Measurements from ENCODE around the gene BRSK2.

BRSK2 gene

DNA sequence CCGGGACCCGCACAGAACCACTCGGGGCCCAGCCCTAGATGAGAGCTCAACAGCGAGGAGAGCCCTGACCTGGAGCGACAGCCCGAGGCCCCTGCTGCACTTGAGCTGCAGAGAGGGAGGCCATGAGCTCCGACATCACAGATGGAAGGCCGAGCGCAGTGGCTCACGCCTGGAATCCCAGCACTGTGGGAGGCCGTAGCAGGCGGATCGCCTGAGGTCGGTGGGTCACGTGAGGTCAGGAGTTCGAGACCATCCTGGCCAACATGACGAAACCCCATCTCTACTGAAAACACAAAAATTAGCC is 13.8 kb upstream of the BRSK2 start:
- no peak for DNase-seq (ENCODE audit: low read depth in 2 of 2)

DNA sequence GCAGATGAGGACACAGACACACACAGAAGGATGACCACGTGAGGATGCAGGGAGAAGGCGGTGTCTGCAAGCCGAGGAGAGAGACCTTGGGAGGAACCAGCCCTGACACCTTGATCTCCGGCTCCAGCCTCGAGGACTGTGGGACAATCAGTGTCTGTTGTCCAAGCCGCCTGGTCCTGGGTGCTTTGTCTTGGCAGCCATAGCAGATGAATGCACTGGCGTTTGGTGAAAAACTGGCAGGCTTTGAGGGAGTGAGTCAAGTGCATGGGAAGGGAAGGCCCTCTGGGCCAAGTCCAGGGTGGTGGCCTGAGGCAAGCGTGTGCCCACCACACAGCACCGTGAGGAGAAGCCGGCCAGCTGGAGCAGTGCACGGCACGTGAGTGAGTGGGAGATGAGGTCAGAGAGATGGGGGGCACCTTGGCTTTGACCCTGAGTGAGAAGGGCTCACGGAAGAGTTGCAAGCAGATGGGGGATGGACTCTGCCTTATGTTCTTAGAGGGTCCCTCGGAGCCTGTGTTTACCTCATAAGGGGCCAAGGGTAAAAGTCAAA is 12.4 kb upstream of the BRSK2 start:
- DNase-seq (ENCODE audit: low read depth in 2 of 2), result no peak

DNA sequence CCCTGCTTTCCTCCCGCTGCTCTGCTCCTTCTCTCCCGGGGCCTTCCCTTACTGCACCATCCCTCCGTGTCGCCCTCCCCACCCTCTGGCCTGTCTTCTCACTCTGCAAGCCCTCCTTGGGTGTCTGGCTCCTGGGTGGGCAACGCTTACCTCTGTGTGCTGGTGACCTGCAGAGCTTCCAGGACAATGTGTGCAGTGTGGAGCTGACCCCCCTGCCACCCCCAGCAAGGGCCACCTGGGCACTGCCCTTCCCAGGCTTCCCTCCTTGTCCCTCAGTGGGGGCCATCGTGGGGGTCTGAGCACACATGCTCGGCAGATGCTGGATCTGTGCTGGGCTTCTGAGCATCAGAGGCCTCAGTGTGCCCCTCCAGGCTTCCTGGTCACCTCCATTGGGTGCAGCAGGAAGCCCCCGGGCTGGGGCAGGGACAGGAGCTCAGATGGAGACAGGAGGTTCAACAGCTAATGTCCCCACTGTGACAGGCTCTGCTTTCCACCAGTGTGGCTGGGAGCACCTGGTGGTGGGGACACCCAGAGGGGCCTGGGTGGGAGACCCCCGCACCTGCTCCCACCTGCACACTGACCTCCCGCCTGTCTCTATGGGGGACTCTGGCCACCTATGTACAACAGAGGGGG is 7.8 kb upstream of the BRSK2 start:
- no peak for DNase-seq (ENCODE audit: low read depth in 2 of 2)

DNA sequence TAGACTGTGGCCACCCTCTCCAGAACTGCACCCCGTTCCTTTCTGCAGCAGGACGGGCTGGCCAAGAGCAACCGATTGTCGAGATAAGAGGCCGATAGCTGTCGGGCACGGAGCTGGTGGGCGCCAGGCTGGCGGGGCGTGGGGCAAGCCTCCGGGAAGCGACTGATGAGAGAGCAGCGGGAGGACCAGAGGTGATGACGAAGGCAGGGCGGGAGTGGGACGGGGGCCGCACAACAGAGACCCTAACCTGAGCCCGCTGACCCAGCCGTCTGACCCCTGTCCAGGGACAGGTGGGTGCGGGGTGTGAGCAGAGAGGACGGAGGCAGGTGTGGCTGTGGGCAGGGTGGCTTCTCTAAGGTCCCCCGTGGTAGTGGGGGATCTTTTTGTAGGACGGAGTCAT is 7.3 kb upstream of the BRSK2 start:
- no peak for DNase-seq (ENCODE audit: low read depth in 2 of 2)

DNA sequence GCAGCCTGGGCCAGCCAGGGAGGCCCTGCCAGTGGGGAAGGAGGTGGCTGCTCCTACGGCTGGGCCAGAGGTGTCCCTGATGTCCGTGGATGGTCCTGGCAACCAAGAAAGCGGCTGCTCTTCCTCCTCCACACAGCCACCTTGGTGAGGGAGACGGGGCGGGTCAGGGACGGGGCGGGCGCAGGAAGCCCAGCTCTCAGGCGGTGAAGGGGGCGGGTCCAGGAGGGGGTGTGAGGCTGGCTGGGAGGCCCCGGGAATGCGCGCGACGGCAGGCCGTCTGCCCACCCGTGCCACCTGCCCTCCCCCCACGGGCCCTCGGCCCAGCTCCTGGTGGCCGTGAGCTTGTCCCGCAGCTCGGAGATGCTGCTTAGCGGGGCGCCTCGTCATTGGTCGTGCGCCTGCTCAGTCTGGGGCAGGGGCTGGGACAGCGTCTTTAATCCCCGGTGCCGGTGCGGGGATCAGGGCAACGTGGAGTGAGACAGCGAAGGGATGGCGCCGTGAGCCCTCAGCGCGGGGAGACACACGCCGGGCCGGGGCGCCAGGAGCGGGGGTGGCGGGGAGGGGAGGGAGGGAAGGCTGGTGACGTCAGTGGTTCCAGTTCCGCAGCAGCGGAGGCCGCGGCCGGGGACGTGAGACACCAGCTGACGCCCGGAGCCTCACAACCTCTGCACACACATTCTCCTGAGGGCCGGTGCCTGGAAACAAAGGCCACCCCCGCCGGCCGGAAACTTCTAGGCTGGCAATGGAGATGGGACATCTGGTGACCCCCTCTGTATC is 6.7 kb upstream of the BRSK2 start:
- peak; percentile 74 to 75 for DNase-seq (ENCODE audit: low read depth in 2 of 2)

DNA sequence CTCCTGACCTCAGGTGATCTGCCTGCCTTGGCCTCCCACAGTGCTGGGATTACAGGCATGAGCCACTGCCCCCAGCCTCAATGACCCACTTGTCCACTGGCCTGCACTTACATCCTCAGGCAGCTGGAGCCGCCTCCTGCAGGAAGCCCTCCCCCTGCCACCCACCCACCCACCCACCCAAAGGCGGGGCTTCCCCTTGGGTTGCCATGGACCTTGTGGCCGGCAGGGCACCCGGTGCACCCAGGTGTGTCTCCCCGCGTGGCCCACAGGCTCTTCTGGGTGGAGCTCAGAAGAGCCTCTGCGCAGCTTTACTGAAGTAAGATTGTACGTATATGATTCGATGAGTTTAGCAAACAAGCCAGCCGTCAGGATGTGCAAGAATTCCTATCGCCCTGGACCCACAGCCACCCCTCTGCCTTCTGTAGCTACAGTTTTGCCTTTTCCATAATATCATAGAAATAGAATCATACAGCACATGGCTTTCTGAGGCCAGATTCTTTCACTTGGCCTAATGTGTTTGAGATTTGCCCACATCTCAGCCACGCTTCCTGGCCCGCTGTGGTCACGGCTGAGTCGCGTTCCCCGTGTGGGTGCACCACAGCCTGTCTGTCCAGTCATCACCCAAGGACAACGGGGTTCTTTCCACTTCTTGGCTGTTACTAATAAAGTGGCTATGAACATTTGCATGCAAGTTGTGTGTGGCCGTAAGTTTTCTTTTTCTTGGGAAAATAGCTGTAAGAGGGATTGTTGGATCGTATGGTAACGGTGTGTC is 5.3 kb upstream of the BRSK2 start:
- no peak for DNase-seq (ENCODE audit: low read depth in 2 of 2)

DNA sequence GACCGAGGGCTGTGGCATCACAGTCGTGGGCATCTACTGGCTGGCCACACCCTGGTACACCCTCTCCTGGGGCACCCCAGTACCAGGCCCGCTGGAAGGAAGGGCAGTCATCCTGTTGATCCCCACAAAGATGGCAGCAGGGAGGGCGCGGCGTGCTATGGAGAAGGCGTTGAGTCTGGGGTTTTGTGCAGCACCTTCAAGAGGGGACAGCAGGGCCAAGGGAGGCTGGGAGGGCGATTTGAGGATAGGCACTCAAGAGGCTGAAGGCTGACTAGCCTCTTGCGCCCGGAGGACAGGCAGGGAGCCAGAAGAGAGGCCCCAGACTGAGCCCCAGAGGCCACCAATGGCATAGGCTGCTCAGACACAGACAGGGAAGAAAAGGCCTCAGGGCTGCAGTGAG is 2.2 kb upstream of the BRSK2 start:
- DNase-seq (ENCODE audit: low read depth in 2 of 2), result no peak

DNA sequence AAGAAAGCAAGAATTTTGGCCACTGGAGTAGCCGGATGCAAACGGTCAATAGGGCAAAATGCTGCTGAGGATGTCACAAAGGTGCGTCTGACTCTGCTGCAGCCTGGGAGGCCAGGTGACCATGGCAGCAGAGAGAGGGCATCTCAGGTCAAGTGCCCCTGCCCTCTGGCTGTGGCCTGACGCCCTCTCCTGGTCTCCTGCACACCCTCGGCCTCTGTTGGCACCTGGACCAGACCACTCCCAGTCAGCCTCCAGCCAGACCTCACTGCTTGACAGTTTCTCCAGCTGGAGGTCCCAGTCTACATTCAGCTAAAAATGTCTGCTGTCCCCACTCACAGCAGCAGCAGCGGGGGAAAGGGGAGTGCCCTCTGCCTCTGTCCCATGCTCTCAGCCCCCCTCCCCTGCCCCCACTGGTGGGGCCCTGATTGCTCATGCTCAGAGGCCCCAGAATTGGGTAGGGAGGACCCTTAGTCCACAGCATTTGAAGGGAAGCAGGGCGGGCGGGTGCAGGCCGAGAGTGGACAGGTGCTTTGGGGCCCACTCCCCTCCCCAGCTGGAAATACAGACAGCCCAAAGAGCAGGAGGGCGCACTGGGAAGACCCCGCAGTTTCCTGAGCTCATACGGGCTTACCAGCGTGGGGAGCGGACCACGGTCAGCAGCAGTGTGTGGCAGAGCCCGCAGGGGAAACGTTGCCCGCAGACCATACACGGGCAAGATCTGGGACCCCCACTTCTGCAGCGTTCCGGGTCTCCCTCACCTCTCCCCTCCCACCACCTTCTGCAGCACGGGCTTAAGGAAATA is 1.6 kb upstream of the BRSK2 start:
- DNase-seq (ENCODE audit: low read depth in 2 of 2), result no peak

DNA sequence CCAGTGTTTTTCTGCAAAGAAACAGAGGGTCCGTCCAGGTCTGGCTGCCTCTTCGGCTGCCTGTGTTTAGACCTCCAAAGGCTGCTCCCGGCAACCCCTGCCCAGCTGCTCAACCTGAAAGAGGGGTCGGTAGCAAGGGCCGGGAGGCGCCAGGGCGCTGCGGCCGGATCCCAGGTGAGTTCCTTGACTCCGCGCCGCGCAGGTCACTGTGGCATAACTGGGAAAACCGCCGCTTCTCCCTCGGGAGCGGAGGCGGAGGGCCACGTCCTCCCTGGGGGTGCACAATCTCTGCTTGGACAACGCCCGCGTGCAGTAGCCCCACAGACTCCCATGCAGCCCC is 1.0 kb upstream of the BRSK2 start:
- no peak for DNase-seq (ENCODE audit: low read depth in 2 of 2)

DNA sequence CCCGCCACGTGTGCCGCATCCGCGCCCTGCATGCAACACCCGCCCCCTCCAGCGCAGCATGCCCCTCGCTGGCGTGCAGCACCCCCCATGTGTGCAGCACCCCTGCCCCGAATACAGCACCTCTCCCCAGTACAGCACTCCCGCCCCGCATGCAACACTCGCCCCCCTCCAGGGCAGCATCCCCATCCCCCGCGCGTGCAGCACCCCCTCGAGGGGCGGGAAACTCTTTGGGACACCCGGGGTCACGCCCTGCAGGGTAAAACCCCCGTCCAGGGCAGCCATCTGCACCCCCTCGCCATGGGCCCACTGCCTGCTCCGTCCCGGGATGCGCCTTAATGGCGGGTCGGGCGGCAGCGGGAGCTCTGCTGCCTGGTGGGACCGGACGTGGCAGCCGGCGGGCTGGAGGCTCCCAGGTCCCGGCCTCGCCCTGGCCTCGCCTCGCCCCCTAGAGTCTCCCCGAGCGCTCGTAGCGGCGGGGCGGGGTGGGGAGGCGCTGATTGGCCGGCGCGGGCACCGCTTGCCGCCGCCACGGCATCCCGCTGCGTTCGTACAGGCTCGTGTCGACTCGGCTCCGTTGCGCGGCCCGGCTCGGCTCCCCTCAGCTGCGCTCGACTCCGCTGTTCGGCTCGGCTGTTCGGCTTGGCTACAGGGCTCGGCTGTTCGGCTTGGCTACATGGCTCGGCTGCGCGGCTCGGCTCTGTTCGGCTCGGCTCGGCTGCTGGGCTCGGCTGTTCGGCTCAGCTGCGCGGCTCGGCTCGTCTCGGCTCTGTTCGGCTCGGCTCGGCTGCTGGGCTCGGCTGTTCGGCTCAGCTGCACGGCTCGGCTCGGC is 417 bp upstream of the BRSK2 start:
- DNase-seq (ENCODE audit: low read depth in 2 of 2), result peak; percentile 92 to 93

DNA sequence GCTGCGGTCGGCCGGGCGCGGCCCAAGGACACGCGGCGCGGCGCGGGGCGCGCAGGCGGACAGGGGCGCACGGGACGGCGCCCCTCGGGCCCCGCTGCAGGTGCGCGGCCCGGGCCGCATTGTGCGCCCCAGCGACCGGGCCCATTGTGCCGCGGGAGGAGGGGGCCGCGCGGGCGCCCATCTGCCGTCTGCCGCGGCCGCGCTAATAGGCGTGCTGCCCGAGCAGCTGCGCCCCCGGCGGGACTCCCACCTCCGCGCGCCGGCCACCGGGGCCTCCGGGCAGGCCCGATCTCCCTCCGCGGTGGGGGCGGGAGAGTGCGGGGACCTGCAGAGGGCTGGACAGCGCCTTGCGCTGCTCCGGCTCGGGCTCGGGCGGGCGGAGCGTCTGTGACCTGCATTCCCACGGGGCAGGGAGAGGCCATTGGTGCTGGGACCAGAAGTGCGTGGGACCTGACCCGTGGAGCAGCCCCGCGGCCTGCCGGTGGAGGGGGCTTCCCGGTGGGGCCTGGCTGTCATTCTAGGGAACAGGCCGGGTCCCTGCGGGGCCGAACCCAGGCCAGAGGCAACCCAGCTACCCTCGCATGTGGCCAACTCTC is 933 bp downstream of the BRSK2 start:
- no peak for DNase-seq (ENCODE audit: low read depth in 2 of 2)

DNA sequence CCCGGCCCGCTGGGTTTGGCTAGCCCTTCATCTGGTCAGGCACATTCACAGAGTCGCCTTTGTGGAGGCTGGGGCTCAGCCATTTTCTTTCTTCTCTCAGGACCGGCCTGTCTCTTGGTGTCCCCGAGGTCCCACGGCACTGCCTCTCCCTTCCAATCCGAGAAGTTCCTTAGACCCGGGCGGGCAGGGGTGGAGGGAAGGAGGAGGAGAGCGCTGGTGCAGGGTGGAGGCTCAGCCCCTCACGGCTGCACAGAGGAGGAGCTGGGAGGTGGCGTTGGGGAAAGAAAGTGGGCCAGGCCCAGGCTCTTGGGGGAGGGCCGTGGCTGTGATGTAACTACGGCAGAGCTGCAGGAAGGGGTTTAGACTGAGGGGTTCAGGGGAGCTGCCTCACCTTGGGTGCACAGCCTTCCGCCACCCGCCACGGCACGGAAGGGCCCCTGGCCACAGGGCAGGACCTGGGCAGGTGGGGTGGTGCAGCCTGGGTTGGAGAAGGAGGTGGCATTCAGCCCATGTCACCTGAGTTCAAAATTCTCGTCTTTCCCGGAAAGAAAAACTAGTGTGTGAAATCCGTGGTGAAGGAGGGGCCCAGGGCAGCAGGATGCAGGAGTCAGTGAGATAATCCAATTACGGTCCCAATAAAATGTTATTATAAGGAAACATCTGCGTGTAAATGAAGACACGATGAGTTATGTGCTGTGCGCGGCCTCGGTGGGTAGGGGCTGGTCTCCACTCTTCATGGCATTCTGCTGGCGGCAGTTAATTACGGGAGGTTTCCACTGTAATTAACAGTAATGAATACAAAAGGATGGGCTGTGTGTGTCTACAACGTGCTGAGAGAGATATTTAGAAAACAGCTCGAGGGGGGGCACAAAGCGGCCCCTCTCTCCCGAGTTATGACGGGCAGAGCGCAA is 1.7 kb downstream of the BRSK2 start:
- no peak for DNase-seq (ENCODE audit: low read depth in 2 of 2)

DNA sequence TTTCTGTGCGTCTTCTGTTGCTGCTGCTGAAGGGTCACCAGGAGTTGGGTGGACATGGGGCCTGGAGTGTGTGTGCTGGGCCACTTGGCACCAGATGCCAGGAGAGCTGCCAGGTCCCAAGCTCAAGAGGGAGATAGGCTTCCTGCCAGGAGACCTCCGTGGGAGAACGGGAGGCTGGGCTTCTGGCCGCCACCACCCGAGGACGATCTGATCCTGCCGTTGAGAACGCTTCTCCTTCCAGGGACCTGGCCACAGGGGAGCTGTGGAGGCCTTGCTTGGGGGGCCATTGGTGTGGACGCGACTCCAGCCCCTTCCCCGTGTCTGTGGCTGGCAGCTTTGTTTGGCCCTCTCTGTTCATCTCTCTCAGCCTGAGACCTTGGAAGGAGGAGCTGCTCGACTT is 2.4 kb downstream of the BRSK2 start:
- DNase-seq (ENCODE audit: low read depth in 2 of 2), result no peak

DNA sequence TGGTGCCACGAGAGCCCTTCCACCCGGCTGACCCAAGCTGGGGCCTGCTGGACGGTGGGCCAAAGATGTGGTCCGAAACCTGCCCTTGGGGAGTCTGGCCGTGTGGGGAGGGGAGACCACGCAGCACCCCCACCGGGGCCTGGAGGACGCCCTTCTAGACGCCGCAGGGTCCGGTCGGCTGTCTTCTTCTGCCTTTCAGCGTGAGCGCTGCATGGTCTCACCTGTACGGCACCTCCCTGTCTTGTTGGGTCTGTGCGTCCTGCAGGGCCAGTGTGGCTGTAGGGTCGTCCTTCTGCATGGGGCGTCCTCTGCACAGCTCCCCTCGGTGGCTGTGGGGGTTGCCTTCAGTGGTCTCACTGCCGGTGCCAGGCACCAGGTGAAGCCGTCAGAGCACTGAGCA is 2.8 kb downstream of the BRSK2 start:
- no peak for DNase-seq (ENCODE audit: low read depth in 2 of 2)

DNA sequence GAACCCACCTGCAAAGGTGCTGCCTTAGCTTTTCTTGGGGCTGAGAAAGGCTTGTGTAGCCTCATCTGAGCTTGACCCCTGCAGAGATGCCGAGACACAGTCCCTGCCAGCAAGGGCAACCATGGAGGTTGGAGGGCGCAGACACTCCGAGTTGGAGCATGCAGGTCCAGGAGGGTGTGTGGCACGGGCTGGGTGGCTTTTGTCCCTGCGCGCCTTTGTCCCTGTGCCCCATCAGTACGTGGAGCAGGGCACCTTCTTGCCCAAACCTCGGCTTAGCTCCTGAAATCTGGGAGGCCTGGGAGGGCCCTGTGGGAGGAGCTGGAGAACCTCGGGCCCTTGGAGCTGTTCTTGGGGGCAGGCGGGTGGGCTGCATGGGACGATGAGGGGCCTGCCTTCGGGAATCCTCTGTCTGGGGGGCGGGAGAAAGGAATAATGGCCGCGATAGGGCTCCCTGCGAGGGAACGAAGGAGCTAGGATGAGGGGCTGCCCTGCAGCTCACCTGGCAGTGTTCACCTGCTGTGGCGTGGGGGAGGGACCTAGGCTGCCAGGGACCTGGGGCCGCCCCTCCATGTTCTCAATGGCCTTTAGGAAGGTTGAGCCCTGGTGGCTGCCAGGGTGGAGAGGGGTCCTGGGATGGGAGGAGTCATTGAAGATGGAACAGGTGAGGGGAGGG is 3.4 kb downstream of the BRSK2 start:
- DNase-seq (ENCODE audit: low read depth in 2 of 2), result no peak

DNA sequence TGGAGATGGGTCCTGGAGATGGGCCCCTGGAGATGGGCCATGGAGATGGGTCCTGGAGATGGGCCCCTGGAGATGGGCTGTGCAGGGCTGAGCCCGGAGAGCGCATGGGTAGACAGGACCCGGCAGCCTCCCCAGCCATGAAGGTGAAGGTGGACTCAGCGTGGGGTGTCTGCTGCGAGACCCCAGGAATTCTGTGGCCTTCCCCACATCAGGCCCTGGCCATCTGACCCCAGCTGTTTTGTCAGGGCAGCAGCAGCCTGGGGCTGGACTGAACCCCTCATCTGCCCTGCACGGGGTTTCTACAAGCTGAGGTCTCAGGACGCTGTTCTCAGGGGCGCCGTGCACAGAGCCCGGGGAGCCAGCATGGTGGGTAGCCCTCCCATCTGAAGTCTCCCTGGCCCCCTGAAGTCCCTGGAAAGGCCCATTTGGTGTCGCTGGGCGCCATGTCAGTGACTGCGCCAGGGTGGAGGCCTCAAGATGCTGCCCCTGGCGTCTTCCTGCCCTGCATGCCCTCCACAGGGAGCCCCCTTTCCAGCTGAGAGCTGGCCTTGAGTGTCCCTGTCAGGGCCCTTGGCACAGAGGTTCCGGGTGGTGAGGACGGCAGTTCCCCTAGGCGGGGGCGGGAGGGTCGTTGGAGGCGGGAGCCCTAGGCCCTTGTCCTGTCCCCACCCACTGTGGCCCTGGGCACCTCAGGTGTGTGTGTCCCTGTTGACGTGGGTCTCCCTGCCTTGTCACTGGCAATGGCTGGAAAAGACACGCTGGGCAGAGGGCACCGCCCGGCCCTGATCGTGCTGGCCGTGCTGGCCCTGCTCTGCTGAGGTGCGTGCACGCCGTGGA is 5.4 kb downstream of the BRSK2 start:
- no peak for DNase-seq (ENCODE audit: low read depth in 2 of 2)

DNA sequence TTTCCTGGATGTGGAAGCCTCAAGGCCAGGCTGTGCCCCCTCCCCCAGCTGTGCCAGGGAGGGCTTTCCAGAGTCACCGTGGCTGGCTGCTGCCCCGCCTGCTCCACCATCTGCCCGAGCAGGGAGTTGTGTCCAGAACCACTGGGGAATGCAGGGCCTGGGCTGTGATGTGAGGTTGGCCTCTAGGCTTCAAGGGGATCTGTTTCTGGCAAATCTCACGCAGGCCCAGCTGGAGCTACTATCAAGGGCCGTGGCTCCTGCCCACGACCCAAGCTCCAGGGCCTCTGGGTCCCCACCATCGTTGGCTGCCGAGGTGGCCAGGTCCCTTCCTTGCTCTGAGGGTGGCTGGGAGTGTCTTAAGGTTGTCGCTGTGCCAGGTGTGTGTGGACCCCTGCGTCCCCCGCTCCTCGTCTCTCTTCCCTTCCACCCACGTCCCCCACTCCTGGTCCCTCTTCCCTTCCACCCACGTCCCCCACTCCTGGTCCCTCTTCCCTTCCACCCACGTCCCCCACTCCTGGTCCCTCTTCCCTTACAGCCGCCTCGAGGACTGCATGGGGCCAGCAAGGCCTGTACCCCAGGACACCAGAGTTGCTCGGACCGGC is 6.1 kb downstream of the BRSK2 start:
- no peak for DNase-seq (ENCODE audit: low read depth in 2 of 2)

DNA sequence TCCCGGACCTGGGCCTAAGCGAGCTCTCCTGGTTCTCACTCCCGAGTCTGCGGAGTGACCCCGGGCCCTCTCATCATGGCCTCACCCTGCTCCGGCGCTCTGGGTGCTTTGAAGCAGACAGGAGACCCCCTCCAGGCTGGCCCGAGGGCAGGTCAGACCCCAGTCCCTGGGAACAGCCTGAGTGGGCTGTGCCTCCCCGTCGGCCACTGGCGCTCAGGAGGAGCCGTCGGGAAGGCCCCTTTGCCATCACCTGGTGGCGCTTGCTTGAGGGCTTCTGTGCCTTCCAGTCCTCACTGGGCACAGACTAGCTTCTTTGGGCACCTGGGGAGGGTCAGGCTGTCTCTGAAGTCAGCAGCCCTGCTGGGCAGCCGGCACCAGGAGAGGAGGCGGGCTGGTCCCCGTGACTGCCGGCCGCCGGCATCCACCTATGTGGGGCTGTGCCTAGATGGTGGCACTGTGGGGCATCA is 6.7 kb downstream of the BRSK2 start:
- DNase-seq (ENCODE audit: low read depth in 2 of 2), result no peak
